Left lung (tissue), 10 donors: Measurements from ENCODE around the gene CEP350. TPM values are rescaled to one million over a fixed set of nuclear protein-coding genes. Genes with fewer than 3 reads are reported as not detected.

Experiments
- ATAC-seq: fragments of 200-7000 bp; cut with Tn5 transposase; one replicate; pipeline ENCODE4 v1.9.1; 2020; ENCODE audit warnings: moderate library complexity
- DNase-seq, 4 donors: peaks; one replicate each; pipeline ENCODE4 v3.0.0-alpha.2; 2013 to 2020
- H3K27ac ChIP-seq, 2 donors: fragments of 200-600 bp; sonication (generic) in 1 of 2; one replicate each; pipeline versions ENCODE4 v1.5.0 to v1.8.0; 2020 to 2021
- H3K27me3 ChIP-seq, 2 donors: fragments of 200-600 bp; sonication (generic) in 1 of 2; one replicate each; pipeline versions ENCODE4 v1.5.0 to v1.8.0; 2020 to 2021
- H3K36me3 ChIP-seq, 2 donors: fragments of 200-600 bp; sonication (generic) in 1 of 2; one replicate each; pipeline versions ENCODE4 v1.5.0 to v1.8.0; 2020 to 2021
- H3K4me1 ChIP-seq, 2 donors: fragments of 200-600 bp; one replicate each; pipeline ENCODE4 v1.8.0; 2021
- H3K4me3 ChIP-seq, 2 donors: fragments of 200-600 bp; sonication (generic) in 1 of 2; one replicate each; pipeline versions ENCODE4 v1.5.0 to v1.8.0; 2020 to 2021; ENCODE audit warnings: mild to moderate bottlenecking in 1 of 2
- H3K9me3 ChIP-seq, 2 donors: fragments of 200-600 bp; sonication (generic) in 1 of 2; one replicate each; pipeline versions ENCODE4 v1.5.0 to v1.8.0; 2020 to 2021
- intact Hi-C, 2 donors: fragments of 100-400 bp; cut with DNase I; formaldehyde crosslinking; loops; one replicate each; pipeline versions ENCODE4 v1.11.2 to v1.14.2; 2022
- polyA plus RNA-seq, 6 donors: library from polyadenylated mRNA; unstranded; fragments of 120-200 nt; gene quantifications; one replicate each; pipeline ENCODE4 v1.2.1, GENCODE V29; 2013; ENCODE audit not compliant: insufficient read length in 6 of 6
- total RNA-seq, 2 donors: library from RNA; stranded (reverse); fragmentation: NEBNext Ultra II Directional; extraction: Animal tissue kit (Norgen Biotek cat#: 25700); gene quantifications; one replicate each; pipeline ENCODE4 v1.2.1, GENCODE V29; 2021
- TF ChIP-seq, protein P1 (sequence below), 2 donors: fragments of 200-600 bp; sonication (generic) in 1 of 2; IDR thresholded peaks; one replicate each; pipeline versions ENCODE4 v1.5.0 to v1.8.0; 2021; ENCODE audit warnings: antibody characterized with exemption in 2 of 2
- donor health status: DM: no; HTN: yes; CAD: no.
- donor health status: DM: no; HTN: no; CAD: no.

Gene CEP350
- total and polyA plus RNA-seq, 8 donors = 26.8 to 53.5 (median 35.9) TPM

DNA sequence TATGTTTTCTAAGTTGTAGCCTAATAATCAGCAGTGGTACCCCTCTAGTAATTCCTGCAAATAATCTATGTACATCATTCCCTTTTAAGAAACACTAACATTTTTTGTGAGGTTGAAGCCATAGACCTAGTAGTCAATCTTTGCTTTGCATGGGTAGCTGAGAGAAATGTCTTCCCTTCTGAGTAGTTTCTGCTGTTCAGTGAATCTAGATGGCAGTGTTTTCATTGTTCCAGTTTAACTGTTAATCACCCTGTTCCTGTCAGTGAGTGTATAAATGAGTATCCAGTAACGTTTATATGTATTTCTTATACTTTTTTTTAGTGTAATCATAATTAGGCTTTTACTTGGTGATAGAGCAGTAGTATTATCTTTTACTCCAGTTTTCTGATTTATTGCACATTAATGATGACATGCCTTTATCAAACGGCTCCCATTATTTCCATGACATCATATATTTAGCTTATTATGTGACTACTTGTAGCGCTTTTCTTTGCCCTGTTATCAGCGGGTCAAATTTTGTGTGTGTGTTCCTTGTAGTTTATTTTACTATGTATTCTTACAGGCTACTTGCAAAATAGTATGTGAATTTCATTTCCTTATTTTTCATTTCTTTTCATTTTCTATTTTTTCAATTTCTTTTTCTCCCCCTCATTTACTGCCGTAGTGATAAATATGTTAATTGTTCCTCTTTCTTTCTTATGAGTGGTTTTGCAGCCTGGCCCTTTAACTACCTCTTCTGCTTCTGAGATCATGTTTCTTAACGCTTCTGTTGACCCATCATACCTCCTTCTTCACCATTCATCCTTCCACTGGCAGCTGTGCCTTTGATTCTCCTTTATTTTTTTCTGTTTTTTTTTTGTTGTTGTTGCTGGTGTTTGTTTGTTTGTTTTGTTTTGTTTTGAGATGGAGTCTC is 18.8 kb downstream of the CEP350 start:
- DNase-seq = no peak
- Histone ChIP-seq H3K36me3 (no peaks in the 10 kb centered on the region), H3K4me1 (peaks cover 9 to 62% of the 10 kb centered on the region in 2 donors), H3K27ac (no peak overlapping the region), H3K9me3 (no peaks in the 10 kb centered on the region), H3K27me3 (no peaks in the 10 kb centered on the region), H3K4me3 (no peak overlapping the region)
- intact Hi-C loops = no loop called here
- ATAC-seq = no peak
- TF ChIP-seq, protein P1, sequence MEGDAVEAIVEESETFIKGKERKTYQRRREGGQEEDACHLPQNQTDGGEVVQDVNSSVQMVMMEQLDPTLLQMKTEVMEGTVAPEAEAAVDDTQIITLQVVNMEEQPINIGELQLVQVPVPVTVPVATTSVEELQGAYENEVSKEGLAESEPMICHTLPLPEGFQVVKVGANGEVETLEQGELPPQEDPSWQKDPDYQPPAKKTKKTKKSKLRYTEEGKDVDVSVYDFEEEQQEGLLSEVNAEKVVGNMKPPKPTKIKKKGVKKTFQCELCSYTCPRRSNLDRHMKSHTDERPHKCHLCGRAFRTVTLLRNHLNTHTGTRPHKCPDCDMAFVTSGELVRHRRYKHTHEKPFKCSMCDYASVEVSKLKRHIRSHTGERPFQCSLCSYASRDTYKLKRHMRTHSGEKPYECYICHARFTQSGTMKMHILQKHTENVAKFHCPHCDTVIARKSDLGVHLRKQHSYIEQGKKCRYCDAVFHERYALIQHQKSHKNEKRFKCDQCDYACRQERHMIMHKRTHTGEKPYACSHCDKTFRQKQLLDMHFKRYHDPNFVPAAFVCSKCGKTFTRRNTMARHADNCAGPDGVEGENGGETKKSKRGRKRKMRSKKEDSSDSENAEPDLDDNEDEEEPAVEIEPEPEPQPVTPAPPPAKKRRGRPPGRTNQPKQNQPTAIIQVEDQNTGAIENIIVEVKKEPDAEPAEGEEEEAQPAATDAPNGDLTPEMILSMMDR (IDR thresholded peaks at IDR 0.05) = no peak

DNA sequence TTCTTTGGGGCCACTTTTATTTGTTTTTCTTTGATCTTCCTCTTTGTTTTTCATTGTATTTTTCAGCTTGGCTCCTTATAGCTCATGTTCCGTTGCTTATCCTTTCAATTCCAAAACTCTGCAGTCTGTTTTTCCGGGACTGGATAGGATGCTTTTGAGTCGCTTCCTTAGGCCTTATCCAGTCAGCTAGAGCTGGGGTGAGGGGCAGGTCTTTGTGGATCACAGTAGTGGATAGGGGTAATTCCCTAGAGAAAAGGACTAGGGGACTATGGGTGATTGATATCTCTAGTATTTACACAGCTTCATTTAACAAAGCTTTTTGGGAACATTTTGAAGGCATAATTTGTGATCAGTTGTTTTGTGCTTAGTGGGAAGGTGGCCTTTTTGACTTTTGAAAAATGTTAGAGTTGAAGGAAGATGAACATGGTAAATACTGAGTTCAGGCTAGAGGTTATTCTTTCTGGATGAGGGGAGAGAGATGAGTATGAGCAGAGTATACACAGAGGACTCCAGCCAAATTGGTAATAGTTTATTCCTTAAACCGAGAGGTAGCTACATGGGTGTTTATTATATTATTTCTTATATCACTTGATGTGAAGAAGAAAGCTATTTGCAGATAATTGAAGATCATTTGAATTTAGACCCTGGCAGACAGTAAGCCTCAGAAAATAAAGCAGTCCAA is 22.5 kb downstream of the CEP350 start:
- H3K9me3 ChIP-seq = no peaks in the 10 kb centered on the region
- H3K36me3 ChIP-seq = no peaks in the 10 kb centered on the region
- H3K4me3 ChIP-seq = no peak overlapping the region
- no peak for ATAC-seq
- no peak for DNase-seq
- peaks cover 0 to 45% of the 10 kb centered on the region in 2 donors for H3K4me1 ChIP-seq
- H3K27me3 ChIP-seq = no peaks in the 10 kb centered on the region
- peak overlapping the region in 1 of 2 donors; percentile 11 for H3K27ac ChIP-seq
- intact Hi-C loops = no loop called here
- TF ChIP-seq, protein P1 (IDR thresholded peaks at IDR 0.05) = no peak

DNA sequence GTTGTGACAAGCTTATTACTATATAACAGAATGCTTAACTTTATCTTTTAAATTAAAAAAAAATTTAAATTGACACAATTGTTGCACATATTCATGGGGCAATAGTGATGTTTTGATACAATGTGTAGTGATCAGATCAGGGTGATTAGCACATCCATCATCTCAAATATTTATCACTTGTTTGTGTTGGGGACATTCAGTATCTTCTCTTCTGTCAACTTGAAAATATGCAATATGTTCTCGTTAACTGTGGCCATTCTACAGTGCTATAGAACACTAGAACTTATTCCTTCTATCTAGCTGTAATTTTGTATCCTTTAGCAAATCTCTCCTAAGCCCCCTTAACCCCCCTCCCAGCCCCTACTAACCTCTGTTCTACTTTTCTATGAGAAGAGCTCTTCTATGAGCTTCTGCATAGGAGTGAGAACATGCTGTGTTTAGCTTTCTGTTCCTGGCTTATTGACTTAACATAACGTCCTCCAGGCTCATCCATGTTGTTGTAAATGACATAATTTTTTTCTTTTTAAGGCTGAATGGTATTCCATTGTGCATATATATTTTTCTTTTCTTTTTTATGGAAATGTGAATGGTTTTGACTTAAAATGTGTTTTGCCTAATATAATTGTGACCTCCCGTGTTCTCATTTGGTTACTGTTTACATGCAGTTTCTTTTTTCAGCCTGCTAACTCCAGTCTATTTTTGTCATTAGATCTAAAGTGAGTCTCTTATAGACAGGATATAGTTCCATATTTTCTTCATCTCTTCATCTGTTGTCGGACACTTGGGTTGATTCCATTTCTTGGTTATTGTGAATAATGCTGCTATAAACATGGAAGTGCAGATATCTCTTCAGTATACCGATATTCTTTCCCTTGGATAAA is 23.8 kb downstream of the CEP350 start:
- no peak overlapping the region for H3K27ac ChIP-seq
- H3K4me1 ChIP-seq = peaks cover 0 to 42% of the 10 kb centered on the region in 2 donors

DNA sequence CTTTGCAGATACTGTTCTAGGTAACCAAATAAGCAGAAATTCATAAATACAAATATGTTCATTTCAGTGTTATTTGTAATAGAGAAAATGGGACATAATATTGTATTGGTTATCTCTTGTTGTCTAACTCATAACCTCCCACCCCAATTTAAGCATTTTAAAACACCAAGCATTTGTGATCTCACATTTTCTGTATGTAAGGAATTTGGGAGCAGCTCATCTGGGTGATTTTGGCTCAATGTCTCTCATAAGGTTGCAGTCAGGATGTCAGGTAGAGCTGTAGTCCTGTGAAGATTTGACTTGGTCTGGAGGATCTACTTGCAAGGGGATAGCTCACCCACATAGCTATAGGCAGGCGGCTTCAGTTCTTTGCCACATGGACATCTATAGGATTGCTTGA is 29.5 kb downstream of the CEP350 start:
- peaks cover 0 to 9% of the 10 kb centered on the region in 2 donors for H3K4me1 ChIP-seq
- H3K36me3 ChIP-seq = peaks cover 0 to 6% of the 10 kb centered on the region in 2 donors
- ATAC-seq = no peak
- H3K27ac ChIP-seq = no peak overlapping the region
- no peak for DNase-seq
- H3K4me3 ChIP-seq = no peak overlapping the region
- intact Hi-C loops = no loop called here
- H3K27me3 ChIP-seq = no peaks in the 10 kb centered on the region
- H3K9me3 ChIP-seq = no peaks in the 10 kb centered on the region
- TF ChIP-seq, protein P1 (IDR thresholded peaks at IDR 0.05) = no peak

More for the DNA sequence above, 23.8 kb downstream of the CEP350 start:
- intact Hi-C loops = no loop called here
- TF ChIP-seq, protein P1 (IDR thresholded peaks at IDR 0.05) = no peak
- Histone ChIP-seq H3K27me3 (no peaks in the 10 kb centered on the region), H3K4me3 (no peak overlapping the region), H3K36me3 (no peaks in the 10 kb centered on the region), H3K9me3 (no peaks in the 10 kb centered on the region)
- ATAC-seq = no peak
- no peak for DNase-seq
